Renal cortex interstitium (tissue), 15 donors: ENCODE data around the gene SLC35B3. TPM values are rescaled to one million over a fixed set of nuclear protein-coding genes. Genes with fewer than 3 reads are reported as not detected.
A peak's percentile ranks its signal among the peaks of the same experiment; 100 is the strongest.
"Not testable (repeated sequence)": the region's sequence is repeated elsewhere in the genome, so short reads cannot be mapped to it uniquely, and the experiment has no call there.

ENCODE experiments used
- DNase-seq, 11 donors: peaks; one replicate each; pipeline ENCODE4 v3.0.0-alpha.2; 2013; ENCODE audit warnings: low read depth in 9 of 11, low spot score in 4 of 11; ENCODE audit errors: extremely low read depth in 1 of 11
- long read RNA-seq, 16 experiments: transcript quantifications; one replicate each; lab custom pipeline, GENCODE V29; 2026
- polyA plus RNA-seq, 3 donors: library from polyadenylated mRNA; unstranded; fragments of 120-200 nt; gene quantifications; one replicate each; pipeline ENCODE4 v1.2.1, GENCODE V29; 2013; ENCODE audit not compliant: insufficient read length in 3 of 3

SLC35B3 gene
- polyA plus RNA-seq = 10 to 100 TPM; 30.9 to 35.4 (median 34.0) TPM
- long read RNA-seq, donor 1 = 0 reads
- long read RNA-seq, donor 2 = 0 reads
- long read RNA-seq, donor 3, partial matches to known transcripts = 0 of 4 reads
- long read RNA-seq, donor 3, other reads (novel, unspliced or antisense) = 0 of 4 reads
- long read RNA-seq, donor 4, partial matches to known transcripts = 0 of 1 reads
- long read RNA-seq, donor 4, other reads (novel, unspliced or antisense) = 0 of 1 reads
- long read RNA-seq, donor 5 = 0 reads
- long read RNA-seq, donor 6, partial matches to known transcripts = 23 of 23 reads
- long read RNA-seq, donor 6, other reads (novel, unspliced or antisense) = 0 of 23 reads
- long read RNA-seq, donor 7, partial matches to known transcripts = 0 of 3 reads
- long read RNA-seq, donor 7, other reads (novel, unspliced or antisense) = 0 of 3 reads
- long read RNA-seq, donor 8 = 0 reads
- long read RNA-seq, donor 9 = 0 reads
- long read RNA-seq, donor 10, partial matches to known transcripts = 5 of 6 reads
- long read RNA-seq, donor 10, other reads (novel, unspliced or antisense) = 0 of 6 reads
- long read RNA-seq, donor 11, partial matches to known transcripts = 0 of 4 reads
- long read RNA-seq, donor 11, other reads (novel, unspliced or antisense) = 0 of 4 reads
- long read RNA-seq, donor 12 = 0 reads
- long read RNA-seq, donor 13 = 0 reads
- long read RNA-seq, donor 14, partial matches to known transcripts = 0 of 2 reads
- long read RNA-seq, donor 14, other reads (novel, unspliced or antisense) = 0 of 2 reads
- long read RNA-seq, donor 15 = 0 reads
- long read RNA-seq, donor 16, partial matches to known transcripts = 9 of 21 reads
- long read RNA-seq, donor 16, other reads (novel, unspliced or antisense) = 7 of 21 reads

DNA sequence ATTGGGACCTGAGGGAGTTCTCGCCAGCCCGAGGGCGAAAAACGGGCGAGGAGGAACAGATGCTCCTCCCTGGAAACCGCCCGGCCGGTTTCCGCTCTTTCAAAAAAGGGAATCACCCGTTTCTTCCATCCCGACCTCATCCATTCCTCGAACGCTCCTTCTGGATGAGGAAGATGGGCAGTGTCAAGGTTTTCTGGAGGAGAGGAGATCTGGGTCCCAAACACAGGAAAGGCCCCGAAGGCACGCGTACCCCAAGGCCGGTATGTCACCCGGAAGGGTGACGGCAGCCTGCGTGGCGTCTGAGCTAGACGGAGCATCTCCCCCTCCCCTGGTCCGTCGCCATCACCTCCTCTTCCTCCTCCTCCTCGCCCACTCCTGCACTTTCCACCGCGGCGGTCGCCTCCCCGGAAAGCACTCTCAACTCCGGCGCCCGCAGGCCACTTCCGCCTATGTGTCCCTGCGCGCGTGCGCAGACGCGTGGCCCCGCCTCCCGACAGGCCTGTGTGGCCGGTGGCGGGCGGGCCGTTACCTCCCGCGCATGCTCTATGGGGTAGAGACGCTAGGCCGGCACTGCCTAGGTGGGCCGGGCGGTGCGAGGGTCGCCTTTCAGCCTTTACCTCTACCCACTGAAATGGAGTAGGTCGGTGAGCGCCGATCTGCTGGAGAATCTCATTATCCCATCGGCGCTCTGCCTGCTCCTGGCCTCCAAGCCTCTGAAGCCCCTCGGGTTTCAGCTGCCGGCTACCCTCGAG is at the start of gene SLC35B3:
TSS of gene SLC35B3 (minus strand) at position 453 of the 752 bp plus-strand sequence.
- DNase-seq = peak; percentile 83 to 94 (median 92)

DNA sequence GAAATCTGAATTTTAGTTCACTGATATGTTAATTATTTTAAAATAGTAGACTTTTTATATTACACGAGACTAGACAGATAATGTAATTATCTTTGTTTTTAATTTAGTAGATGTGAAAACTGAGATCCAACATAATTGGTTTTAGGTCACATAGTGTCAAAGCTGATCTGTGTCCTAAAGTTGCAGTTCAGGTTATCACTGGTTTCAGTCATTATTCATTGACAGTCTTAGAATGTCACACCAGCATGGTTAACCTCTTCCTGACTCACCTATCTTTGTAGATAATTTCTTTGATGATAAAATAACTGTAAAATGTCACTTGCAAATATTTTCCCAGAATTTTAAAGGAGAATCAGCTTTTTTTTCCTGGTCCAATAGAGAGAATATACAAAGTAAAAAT is 48.3 kb upstream of the SLC35B3 start:
- DNase-seq = no peak

DNA sequence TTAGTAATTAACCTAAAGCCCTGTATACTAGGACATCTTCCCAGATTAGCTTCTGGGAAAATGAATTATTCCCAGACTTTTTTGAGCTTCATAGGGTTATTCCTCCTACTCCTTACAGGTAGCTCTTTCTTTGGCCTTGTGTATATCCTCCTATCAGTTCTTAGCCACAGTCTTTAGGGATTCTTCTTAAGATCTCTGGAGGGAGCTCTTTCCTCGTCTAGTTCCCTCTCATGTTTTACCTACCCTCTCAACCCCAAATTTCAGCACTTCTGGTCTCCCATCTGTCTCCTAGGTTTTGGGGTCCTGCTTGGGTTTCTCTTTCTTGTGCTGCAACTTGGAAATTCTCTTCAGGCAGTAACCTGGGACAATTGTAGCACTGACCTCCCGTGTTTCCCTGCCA is 46.4 kb upstream of the SLC35B3 start:
- no peak for DNase-seq

DNA sequence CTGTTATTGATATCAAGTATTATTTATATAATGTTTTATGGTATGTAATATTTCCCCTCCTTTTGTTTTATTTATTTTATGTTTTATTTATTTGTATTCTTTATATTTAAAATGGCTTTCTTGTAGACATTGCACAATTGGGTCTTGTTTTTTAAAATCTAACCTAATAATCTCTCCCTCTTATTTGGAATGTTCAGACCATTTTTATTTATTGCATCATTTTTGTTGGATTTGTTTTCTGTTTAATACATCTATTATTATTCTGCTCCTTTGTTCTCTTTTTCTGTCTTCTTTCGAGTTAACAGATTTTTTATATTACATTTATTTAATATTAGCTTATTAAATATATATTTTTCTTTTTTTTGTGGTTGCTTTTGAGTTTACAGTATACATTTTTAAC is 43.1 kb upstream of the SLC35B3 start:
- no peak for DNase-seq

DNA sequence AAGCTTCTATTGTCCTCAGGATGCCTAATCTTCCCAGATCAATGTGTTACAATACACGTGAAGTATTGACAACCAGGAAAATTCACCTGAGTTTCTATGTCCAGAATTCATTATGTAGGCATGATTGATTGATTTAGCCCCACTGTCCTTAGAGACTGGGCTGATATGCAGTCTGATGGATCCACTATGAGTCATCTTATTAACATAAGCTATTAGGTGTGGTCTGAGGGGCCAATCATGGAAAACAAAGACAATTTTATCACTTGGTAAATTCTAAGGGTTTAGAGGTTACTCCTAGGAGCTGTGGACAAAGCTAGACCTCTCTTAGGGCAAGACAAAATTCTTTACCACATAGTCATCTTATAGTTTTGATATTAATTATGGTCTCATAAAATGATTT is 41.3 kb upstream of the SLC35B3 start:
- DNase-seq = no peak

DNA sequence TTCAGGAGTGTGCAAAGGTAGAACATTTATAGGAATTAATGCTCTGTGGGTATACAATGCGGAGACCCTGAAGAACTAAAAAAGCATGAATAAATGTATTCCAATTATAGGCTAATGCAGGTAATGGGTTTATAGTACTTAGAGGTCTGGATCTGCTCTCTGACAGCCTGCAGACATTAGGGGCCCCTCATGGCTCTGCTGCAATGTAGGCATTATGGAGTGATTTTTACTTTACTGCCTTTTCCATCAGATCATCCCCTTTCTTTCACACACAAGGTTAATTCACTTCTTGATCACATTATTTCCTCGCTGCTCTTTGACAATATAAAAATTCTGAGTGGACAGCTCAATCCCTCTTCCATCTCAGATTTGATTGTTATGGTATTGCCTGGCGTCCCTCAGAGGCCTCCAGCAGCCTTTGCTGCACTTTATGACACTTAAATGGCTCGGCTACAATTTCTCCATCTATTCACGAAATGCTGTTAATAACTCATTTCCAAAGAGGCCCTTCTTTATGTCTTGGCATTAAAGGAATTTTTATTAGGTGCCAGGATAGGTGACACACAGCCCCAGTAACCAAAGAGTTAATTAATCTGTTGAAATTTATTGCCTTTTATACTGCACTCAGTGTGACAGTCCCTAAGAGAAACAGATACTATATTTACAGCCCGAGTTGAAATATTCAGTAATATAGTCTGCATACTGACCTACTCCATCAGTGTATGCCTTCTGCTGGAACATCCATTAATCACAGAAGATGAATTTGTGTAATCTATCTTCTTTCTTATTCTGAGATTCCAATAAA is 33.4 kb upstream of the SLC35B3 start:
- no peak for DNase-seq

DNA sequence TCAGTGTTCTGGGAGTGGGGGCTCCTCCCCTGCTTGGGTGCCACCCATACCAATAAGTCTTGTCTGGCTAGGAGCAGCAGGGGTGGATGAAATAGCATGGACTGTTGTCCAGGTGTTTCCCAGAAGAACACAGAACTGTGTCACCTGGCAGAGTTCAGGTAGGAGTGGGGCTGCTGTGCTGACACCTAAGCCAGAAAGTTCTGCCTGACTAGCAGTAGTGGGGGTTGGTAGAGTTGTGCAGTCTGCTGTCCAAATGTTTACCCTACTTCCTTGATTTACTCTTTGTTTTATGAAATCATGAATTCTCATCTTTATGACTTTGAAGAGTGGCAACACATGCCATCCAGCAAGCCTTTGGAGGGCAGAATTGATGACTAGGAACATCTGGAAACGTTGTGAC is 27.3 kb upstream of the SLC35B3 start:
- DNase-seq = no peak

DNA sequence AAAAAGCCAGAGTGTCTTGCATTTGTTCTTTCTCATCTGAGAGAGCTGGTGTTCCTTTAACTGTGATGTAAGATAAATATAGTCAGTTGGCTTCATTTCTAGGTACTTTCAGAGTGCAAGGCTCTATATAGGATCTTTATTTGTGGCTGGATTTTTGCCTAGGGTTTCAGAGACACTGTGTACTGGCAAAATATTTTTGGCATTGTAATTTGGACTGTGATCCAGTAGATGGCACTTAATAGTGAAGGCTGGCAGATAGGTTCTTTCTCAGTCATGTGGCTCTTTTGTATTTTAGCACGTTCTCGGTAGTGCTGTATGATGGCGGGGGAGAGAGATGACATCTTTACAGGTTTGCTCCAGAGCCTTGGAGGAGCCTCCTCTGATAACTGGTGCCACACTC is 26.8 kb upstream of the SLC35B3 start:
- DNase-seq = no peak

DNA sequence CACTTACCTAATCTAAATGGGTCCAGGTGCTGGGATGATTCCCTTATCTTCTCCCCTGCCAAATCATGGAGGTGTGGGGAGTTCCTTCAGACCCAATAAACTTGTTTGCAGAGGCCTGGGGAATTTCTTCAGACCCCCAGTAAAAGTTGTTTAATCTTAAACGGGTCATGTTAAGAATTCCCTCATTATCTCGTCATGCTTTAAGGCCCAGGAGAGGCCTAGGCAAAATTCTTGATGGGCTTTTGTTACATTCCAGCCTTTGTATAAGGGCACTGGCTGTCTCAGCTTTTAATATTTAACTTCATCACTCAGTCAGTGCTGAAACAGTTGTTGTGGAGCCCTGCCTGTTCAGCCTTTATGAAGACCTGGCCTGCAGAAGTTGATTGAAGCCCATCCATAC is 11.0 kb upstream of the SLC35B3 start:
- peak in 3 of 11 donors; percentile 32 to 55 (median 40) for DNase-seq

DNA sequence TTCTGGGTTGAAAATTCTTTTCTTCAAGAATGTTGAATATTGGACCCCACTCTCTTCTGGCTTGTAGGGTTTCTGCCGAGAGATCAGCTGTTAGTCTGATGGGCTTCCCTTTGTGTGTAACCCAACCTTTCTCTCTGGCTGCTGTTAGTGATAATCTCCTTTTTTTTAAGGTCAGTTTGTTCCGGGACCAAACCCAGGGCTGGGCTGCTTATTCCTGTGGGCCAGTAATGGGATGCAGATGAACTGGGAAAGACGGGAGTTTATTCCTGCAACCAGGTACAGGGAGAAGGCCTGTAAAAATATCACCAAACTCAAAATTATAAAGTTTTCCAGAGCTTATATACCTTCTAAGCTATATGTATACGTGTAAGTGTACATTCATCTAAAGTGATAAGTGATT is 10.6 kb upstream of the SLC35B3 start:
- not testable (repeated sequence) for DNase-seq

DNA sequence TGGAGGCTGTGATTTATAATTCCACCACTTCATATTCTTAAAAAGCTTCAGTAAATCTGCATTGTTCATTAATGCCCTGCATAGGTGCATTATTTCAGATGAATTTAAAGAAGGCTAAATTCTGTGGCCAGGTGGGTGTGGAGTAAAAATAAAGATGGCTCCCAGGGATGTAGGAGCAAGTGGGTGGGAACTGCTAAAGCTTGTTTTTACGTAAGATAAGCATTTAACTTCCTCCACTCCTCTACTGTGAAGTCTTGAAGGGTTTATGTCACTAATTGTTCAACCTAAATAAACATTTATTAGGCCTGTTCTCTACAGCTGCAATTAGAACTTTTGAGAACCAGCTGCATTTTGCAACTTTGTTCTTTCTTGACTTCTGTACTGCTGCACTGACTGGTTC is 6.8 kb upstream of the SLC35B3 start:
- no peak for DNase-seq

DNA sequence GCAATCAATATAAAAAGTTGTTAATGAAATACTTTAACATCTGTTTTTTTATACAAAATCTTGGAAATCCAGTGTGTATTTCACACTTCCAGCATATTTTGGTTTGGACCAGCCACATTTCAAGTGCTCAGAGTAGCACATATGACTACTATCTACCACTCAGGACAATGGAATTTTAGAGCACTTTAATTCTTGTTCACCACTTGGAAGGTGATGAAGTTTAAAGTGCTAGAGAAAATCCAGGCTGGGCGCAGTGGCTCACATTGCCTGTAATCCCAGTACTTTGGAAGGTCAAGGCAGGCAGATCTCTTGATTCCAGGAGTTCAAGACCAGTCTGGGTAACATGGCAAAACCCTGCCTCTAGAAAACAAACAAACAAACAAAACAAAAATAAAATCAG is 6.1 kb upstream of the SLC35B3 start:
- DNase-seq = no peak

DNA sequence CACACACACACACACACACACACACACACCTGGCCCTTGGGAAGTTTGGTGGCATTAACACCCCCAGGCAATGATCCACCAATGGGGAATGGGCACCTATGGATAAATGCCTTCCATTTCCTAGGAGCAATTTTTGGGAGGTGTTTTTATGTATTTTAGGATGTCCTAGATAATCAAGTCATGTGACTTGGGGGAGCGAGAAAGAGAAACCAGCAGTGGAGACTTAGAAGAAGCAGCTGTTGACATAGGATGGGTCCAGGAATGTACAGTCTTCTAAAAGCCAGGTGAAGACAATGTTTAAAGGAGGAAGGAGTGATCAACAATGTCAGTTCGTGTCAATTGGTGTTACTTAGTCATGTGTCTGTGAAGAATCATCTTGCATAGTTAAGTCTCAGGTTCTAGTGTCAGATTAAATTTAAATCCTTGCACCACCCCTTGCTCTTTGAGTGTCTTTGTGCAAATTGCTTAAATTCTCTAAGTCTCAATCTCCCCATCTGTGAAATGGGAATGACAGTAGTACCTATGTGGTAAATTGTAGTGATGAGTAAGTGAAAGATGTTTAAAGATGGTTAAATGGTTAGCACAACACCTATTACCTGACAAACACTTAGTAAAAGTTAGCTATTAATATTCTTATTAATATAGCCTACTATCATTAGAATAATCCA is 4.4 kb upstream of the SLC35B3 start:
- no peak for DNase-seq

DNA sequence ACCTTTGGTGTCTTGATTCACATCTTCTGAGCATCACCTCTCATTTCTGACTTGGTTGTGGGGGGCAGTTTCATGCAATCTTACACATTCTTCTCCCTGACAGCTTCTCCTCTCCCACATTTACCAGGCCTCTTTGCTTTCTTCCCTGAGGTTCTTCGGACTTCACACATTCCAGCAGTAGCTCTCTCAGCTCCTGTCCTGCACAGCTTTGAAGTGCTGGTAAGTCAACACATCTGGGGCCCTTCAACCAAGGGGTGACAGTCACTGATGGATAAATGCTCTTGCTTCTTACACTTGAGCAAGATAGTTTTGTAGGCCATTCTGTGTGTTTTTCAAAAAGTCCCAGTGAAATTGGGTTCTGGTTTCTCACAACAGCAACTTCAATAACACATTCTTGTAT is 2.5 kb upstream of the SLC35B3 start:
- no peak for DNase-seq

DNA sequence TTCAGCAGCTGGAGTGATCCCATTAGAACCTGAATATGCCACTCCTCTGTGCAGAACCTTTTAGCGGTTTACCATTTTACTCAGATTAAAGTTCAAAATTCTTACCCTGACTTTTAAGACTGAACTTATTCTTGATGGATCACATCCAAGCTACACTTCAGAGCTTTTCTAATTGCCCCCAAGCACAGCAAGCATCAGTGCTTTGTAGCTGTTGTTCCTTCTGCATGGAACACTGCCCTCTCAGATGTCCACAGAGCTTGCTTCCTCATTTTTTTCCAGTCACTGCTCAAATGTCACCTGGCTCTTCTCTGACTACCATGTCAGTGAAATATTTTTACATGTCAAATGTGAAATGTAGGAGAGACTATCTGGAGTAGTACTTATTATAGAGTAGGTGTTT is 1.6 kb upstream of the SLC35B3 start:
- peak in 1 of 11 donors; percentile 12 for DNase-seq

DNA sequence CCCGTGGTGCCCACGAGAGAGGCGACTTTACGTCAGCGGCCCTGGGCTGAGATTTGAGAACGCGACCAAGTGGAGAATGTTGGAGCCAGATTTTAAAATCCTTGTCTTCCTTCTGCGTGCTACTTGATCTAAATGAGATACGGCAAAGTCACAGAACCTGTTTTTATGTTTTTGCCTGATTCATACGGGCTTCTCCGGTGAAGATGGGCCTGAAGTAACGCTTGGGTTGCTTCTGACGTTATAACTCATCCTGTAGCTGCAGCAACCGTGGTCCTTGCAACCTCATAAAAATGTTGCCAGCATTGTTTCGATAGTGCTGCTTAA is 462 bp upstream of the SLC35B3 start:
- DNase-seq = peak in 1 of 11 donors; percentile 31

DNA sequence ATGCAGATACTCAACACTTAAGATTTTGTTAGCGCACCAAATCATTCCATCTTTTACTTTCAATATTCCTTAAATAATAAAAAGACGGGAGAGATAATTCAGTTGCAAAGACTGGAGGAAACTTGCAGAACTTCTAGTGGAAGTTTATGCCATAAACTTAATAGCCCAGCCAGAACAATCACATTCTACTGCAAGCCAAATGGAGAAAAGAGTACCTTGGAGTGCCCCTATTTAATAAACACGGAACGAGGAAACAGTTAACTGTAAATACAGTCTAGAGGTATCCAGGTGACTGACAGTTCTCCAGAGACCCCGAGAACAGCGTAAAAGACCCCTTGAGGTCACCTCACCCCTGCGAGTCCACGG is 635 bp downstream of the SLC35B3 start:
- DNase-seq = peak in 2 of 11 donors; percentile 12 to 19

DNA sequence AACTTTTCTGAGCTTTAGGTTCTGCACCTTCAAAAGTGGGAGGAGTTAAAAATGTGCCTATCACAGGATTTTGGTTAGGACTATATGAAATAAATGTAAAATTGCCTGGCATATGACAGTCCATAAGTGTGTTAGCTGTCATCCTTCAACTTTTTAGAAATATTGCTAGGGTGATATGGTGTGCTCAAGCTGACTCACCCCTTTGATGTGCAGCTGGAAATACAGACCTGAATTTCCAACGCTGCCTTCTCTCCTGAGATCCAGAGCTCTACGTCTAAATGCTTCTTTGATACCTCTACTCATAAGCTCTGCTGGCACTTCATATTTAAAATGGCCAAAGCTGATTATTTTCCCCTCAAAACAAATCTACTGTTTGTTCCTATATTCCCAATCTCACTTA is 2.7 kb downstream of the SLC35B3 start:
- DNase-seq = no peak
